Erythroblast (primary cell): ENCODE data around the gene GNG3.
"Not testable (repeated sequence)": the region's sequence is repeated elsewhere in the genome, so short reads cannot be mapped to it uniquely, and the experiment has no call there.

Source experiments
- DNase-seq, 2 experiments: peaks; one replicate each; lab custom pipeline; 2025; lab: John Stamatoyannopoulos, UW
- GATA1 ChIP-seq: IDR thresholded peaks from 2 replicates; pipeline ENCODE4 v1.6.1; 2011; ENCODE audit warnings: low read depth, mild to moderate bottlenecking, control low read depth, low read length, moderate library complexity
- POLR2A ChIP-seq: IDR thresholded peaks from 2 replicates; pipeline ENCODE4 v1.6.1; 2011; ENCODE audit warnings: mild to moderate bottlenecking, low read length

The GNG3 gene

DNA sequence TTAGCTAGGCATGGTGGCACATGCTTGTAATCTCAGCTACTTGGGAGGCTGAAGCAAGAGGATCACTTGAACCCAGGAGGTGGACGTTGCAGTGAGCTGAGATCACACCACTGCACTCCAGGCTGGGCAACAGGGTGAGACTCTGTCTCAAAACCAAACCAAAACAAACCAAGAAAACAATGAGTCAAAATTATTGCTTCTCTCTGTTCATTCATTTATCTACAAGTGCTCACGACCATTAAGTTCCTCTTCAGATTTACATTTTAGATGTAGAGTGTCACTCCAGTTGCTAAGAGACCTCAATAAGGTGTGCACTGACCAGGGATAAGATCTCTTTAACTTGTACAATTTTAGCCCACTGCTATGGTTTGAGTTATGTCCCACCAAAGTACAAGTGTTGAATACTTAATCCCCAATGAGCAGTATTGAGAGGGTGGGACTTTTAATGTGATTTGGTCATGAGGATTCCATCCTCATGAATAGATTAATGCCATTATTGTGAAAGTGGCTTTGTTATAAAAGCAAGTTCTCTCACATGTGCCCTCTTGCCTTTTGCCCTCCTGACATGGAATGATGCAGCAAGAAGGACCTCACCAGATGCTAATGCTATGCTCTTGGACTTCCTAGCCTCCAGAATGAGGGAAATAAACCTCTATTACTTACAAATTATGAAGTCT is 12.0 kb downstream of the GNG3 start:
- DNase-seq = no peak
- TF ChIP-seq GATA1 = no peak
- no peak for TF ChIP-seq POLR2A

- peak in 1 of 2 experiments; percentile 24 for DNase-seq
- no peak for TF ChIP-seq POLR2A
- TF ChIP-seq GATA1 = no peak
These were observed 14.5 kb downstream of the GNG3 start for GRCh38 chr11:62721994-62722393.

- DNase-seq = no peak
- no peak for TF ChIP-seq GATA1
- TF ChIP-seq POLR2A = no peak
These were observed 16.7 kb downstream of the GNG3 start for GRCh38 chr11:62724171-62724570.

GRCh38 chr11:62725646-62726045 is 18.2 kb downstream of the GNG3 start:
- TF ChIP-seq GATA1 (no peak), POLR2A (no peak)
- peak in 1 of 2 experiments; percentile 54 for DNase-seq

GRCh38 chr11:62726156-62726914 is 18.9 kb downstream of the GNG3 start:
- no peak for DNase-seq
- TF ChIP-seq GATA1 (no peak), POLR2A (no peak)

DNA sequence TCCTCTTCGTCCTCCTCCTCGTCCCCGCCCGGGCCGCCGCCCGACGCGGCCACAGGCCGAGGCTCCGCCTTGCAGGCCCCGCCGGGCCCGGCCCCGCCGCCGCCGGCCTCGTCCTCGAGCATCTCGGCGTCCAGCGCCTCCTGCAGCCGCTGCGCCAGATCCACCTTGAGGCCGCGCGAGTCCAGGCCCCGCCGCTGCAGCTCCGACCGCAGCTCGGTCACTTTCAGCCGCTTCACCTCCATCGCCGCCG is 19.4 kb downstream of the GNG3 start:
- TF ChIP-seq POLR2A (no peak), GATA1 (no peak)
- no peak for DNase-seq

- TF ChIP-seq GATA1 (no peak), POLR2A (peak; percentile 97)
- peak; percentile 99 for DNase-seq
These were observed 19.8 kb downstream of the GNG3 start, which contains the start of gene HNRNPUL2 for GRCh38 chr11:62727165-62727871. HNRNPUL2 (minus strand) TSS chr11:62727457; CDS start chr11:62727156, 301 bp downstream.

DNA sequence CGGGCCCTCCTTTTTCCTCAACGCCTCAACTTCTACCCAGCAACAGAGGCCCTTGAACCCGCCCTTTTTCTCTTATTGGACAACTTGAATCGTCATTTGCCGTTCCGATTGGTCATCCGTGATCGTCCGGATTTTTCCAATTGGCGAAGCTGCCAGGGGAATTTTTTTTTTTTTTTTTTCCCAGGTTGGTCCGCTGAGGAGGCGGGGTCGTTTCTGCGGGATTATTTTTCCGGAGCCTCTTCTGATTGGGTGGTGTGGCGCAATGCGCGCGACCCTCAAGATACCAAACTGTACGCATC is 20.3 kb downstream of the GNG3 start:
- TF ChIP-seq GATA1 = no peak

DNA sequence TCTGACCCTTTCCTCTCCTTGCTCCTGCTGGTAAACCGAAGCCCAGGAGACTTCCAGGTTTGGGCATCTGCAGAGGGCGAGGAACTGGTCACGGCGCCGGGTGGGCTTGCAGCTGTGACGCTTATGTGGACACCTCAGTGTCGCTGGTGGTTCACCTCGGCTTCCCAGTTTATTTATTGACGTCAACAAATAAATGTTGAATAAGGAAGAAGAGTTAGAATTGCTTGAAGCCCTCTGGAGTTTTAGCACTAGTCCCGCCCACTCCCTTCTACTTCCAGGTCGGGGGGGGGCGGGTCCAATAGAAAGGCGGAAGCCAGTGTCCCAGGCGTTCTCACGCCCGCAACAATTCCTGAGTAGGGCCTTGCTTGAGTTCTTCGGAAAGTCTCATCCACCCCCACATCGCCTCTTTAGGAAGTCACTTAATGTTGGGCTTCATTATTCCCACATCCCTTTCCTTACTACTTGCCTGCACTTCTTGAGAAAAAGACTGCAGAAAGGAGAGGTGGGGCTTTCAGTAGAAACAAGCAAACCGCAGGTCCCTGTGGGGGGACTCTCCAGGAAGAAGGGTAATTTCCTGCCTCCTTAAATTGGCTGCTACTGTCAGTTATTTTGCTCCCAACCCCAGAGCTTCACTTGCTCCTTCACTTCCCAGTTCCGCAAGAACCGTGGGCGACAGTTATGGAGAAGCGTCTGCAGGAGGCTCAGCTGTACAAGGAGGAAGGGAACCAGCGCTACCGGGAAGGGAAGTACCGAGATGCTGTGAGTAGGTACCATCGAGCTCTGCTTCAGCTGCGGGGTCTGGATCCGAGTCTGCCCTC is 20.9 kb downstream of the GNG3 start, which contains the start of gene TTC9C:
Gene TTC9C (plus strand): TSS at position 316 of the 818 bp plus-strand sequence. CDS start 363 bp downstream, at position 679.
- DNase-seq = peak; percentile 88 to 91
- TF ChIP-seq GATA1 (no peak), POLR2A (peak; percentile 67)

More for the DNA sequence above, 20.3 kb downstream of the GNG3 start:
- peak; percentile 96 to 97 for DNase-seq

DNA sequence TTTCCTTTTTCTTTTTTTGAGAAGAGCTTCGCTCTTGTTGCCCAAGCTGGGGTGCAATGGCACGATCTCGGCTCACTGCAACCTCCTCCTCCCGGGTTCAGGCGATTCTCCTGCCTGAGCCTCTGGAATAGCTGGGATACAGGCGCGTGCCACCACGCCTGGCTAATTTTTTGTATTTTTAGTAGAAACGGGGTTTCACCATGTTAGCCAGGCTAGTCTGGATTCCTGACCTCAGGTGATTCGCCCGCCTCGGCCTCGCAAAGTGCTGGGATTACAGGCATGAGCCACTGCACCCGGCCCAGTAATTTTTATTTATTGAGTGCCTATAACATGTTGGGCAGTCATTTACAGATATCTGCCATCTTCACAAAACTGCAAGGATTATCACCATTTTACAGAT is 22.6 kb downstream of the GNG3 start:
- DNase-seq = not testable (repeated sequence)

GRCh38 chr11:62732830-62733229 is 25.4 kb downstream of the GNG3 start:
- peak; percentile 62 for DNase-seq
- TF ChIP-seq POLR2A = no peak

- no peak for TF ChIP-seq POLR2A
- TF ChIP-seq GATA1 = no peak
- DNase-seq = no peak
These were observed 29.7 kb downstream of the GNG3 start for GRCh38 chr11:62737196-62737595.

GRCh38 chr11:62747475-62748160 is 40.1 kb downstream of the GNG3 start:
- no peak for DNase-seq
- no peak for TF ChIP-seq POLR2A
- no peak for TF ChIP-seq GATA1

- DNase-seq = not testable (repeated sequence)
These were observed 42.5 kb downstream of the GNG3 start for GRCh38 chr11:62749931-62750330.
